ENCODE results near the gene AOPEP.

DNA sequence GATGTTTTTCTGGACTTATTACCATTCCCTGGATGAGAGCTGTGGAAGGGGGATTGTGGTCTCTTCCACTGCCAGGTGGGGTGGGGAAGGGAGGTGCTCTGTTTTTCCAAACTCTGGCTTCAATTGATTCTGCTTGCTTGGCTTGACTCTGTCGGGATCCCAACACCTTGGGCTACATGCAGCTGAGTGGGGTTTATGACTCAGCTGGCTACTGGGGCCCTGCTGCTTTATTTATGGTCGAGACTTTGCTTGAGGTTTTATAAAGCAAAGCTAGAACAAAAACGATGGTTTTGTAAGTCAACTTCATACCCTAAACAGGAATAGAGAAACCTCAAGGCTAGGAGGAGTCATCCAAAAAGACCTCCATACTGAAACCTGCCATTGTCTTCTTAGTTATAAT, 76.3 kb downstream of the AOPEP start:
- TF ChIP-seq EZH2phosphoT487 (IDR thresholded peaks at IDR 0.05; ENCODE audit: low read length), result no peak
- TF ChIP-seq, protein P1, sequence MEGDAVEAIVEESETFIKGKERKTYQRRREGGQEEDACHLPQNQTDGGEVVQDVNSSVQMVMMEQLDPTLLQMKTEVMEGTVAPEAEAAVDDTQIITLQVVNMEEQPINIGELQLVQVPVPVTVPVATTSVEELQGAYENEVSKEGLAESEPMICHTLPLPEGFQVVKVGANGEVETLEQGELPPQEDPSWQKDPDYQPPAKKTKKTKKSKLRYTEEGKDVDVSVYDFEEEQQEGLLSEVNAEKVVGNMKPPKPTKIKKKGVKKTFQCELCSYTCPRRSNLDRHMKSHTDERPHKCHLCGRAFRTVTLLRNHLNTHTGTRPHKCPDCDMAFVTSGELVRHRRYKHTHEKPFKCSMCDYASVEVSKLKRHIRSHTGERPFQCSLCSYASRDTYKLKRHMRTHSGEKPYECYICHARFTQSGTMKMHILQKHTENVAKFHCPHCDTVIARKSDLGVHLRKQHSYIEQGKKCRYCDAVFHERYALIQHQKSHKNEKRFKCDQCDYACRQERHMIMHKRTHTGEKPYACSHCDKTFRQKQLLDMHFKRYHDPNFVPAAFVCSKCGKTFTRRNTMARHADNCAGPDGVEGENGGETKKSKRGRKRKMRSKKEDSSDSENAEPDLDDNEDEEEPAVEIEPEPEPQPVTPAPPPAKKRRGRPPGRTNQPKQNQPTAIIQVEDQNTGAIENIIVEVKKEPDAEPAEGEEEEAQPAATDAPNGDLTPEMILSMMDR (IDR thresholded peaks at IDR 0.05; ENCODE audit: low read length), result no peak
- no peak for TF ChIP-seq EZH2 (optimal IDR thresholded peaks at IDR 0.05; ENCODE audit: low read depth, low read length)

All from MM.1S (cell line).